HL-60/S4 treated with retinoic acid at 250 ng/mL for 4 days and 3 days (cell line): ENCODE data around the gene GLT1D1.
"Not testable (repeated sequence)": the region's sequence is repeated elsewhere in the genome, so short reads cannot be mapped to it uniquely, and the experiment has no call there.

Experiments used
- in situ Hi-C: fragments of 300-500 bp; cut with MboI; formaldehyde crosslinking; loops from 2 replicates; pipeline ENCODE4 v1.7.0; 2022; ENCODE audit warnings: low sequenced_read_pairs

The GLT1D1 gene

GRCh38 chr12:128852885-128853599 lies at the start of gene GLT1D1:
TSS of gene GLT1D1 (plus strand) at chr12:128853478. CDS start at chr12:128853582, 104 bp downstream.
- in situ Hi-C loops, result no loop called here

GRCh38 chr12:128803788-128804187 lies 49.5 kb upstream of the GLT1D1 start:
- in situ Hi-C loops, result no loop called here

- in situ Hi-C loops, result no loop called here
Observed at GRCh38 chr12:128804762-128805161, 48.5 kb upstream of the GLT1D1 start.

GRCh38 chr12:128805406-128805805 lies 47.9 kb upstream of the GLT1D1 start:
- in situ Hi-C loops, result not testable (repeated sequence)

- in situ Hi-C loops, result no loop called here
Observed at GRCh38 chr12:128806573-128806972, 46.7 kb upstream of the GLT1D1 start.

GRCh38 chr12:128807161-128807724 lies 46.0 kb upstream of the GLT1D1 start:
- in situ Hi-C loops, result no loop called here

GRCh38 chr12:128808651-128809050 lies 44.6 kb upstream of the GLT1D1 start:
- in situ Hi-C loops, result no loop called here

GRCh38 chr12:128810182-128811127 lies 42.8 kb upstream of the GLT1D1 start:
- in situ Hi-C loops, result no loop called here

GRCh38 chr12:128811806-128812205 lies 41.5 kb upstream of the GLT1D1 start:
- in situ Hi-C loops, result no loop called here

- in situ Hi-C loops, result no loop called here
Observed at GRCh38 chr12:128813392-128813791, 39.9 kb upstream of the GLT1D1 start.

- in situ Hi-C loops, result no loop called here
Observed at GRCh38 chr12:128813883-128814282, 39.4 kb upstream of the GLT1D1 start.

- in situ Hi-C loops, result no loop called here
Observed at GRCh38 chr12:128814411-128815261, 38.6 kb upstream of the GLT1D1 start.

- in situ Hi-C loops, result no loop called here
Observed at GRCh38 chr12:128815779-128816642, 37.3 kb upstream of the GLT1D1 start.

- in situ Hi-C loops, result no loop called here
Observed at GRCh38 chr12:128816643-128816920, 36.7 kb upstream of the GLT1D1 start.

GRCh38 chr12:128817111-128818015 lies 35.9 kb upstream of the GLT1D1 start:
- in situ Hi-C loops, result no loop called here

GRCh38 chr12:128818065-128819022 lies 34.9 kb upstream of the GLT1D1 start:
- in situ Hi-C loops, result no loop called here

GRCh38 chr12:128819293-128820144 lies 33.8 kb upstream of the GLT1D1 start:
- in situ Hi-C loops, result no loop called here
